Glutamatergic neuron (in vitro differentiated cells): ENCODE data around the gene PKD2L2. TPM values are rescaled to one million over a fixed set of nuclear protein-coding genes. Genes with fewer than 3 reads are reported as not detected.

Experiments
- DNase-seq: peaks from one replicate; pipeline ENCODE4 v3.0.0; 2022
- H3K27ac Mint-ChIP-seq: one replicate; pipeline ENCODE4 v1.8.0; 2020; ENCODE audit warnings: mild to moderate bottlenecking, mixed read lengths, inconsistent platforms; ENCODE audit not compliant: unreplicated experiment
- H3K27me3 Mint-ChIP-seq: one replicate; pipeline ENCODE4 v1.8.0; 2020; ENCODE audit warnings: mild to moderate bottlenecking, moderate library complexity, mixed read lengths, inconsistent platforms; ENCODE audit not compliant: unreplicated experiment
- H3K36me3 Mint-ChIP-seq: one replicate; pipeline ENCODE4 v1.8.0; 2020; ENCODE audit warnings: mild to moderate bottlenecking, mixed read lengths, inconsistent platforms; ENCODE audit not compliant: unreplicated experiment
- H3K4me1 Mint-ChIP-seq: one replicate; pipeline ENCODE4 v1.8.0; 2020; ENCODE audit warnings: mild to moderate bottlenecking, low read depth, mixed read lengths, inconsistent platforms; ENCODE audit not compliant: unreplicated experiment
- H3K4me3 Mint-ChIP-seq: one replicate; pipeline ENCODE4 v1.8.0; 2020; ENCODE audit warnings: mild to moderate bottlenecking, mixed read lengths, inconsistent platforms; ENCODE audit not compliant: unreplicated experiment
- H3K9me3 Mint-ChIP-seq: one replicate; pipeline ENCODE4 v1.8.0; 2020; ENCODE audit warnings: mild to moderate bottlenecking, moderate library complexity, mixed read lengths, inconsistent platforms; ENCODE audit not compliant: unreplicated experiment
- total RNA-seq: library from RNA; stranded (reverse); fragmentation: NEBNext Ultra II Directional; extraction: Animal tissue kit (Norgen Biotek cat#: 25700); gene quantifications from one replicate; pipeline ENCODE4 v1.2.1, GENCODE V29; 2021; ENCODE audit not compliant: unreplicated experiment
- TF ChIP-seq, protein P1 (sequence below): fragments of 200-600 bp; sonication (generic); IDR thresholded peaks from one replicate; pipeline ENCODE4 v1.5.0; 2021; ENCODE audit not compliant: partially characterized antibody, unreplicated experiment

The PKD2L2 gene
- total RNA-seq, 1 donor from 2014 or later = not detected

DNA sequence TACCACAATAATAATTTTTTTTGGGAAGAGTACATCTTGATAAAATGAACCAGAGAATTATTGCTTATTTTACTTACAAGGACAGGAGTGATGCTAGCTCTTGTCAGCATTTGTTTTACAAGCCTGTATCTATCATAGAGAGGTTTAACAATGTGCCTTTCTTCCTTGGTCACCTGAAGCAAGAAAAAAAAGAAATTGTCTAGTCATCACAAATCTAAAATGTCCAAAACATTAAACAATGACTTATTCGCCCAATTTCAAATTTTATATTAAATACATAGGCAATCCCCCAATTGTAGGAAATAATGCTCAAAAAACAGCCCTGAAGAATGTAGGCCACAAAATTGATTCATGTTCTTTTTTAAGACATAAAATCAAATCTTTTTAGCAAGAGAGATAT is 56.6 kb downstream of the PKD2L2 start:
- no peak for DNase-seq
- Mint-ChIP-seq H3K4me1 (no peaks in the 10 kb centered on the region), H3K36me3 (no peaks in the 10 kb centered on the region), H3K27me3 (no peaks in the 10 kb centered on the region), H3K9me3 (peaks cover 1% of the 10 kb centered on the region), H3K27ac (no peak overlapping the region), H3K4me3 (no peak overlapping the region)
- TF ChIP-seq, protein P1, sequence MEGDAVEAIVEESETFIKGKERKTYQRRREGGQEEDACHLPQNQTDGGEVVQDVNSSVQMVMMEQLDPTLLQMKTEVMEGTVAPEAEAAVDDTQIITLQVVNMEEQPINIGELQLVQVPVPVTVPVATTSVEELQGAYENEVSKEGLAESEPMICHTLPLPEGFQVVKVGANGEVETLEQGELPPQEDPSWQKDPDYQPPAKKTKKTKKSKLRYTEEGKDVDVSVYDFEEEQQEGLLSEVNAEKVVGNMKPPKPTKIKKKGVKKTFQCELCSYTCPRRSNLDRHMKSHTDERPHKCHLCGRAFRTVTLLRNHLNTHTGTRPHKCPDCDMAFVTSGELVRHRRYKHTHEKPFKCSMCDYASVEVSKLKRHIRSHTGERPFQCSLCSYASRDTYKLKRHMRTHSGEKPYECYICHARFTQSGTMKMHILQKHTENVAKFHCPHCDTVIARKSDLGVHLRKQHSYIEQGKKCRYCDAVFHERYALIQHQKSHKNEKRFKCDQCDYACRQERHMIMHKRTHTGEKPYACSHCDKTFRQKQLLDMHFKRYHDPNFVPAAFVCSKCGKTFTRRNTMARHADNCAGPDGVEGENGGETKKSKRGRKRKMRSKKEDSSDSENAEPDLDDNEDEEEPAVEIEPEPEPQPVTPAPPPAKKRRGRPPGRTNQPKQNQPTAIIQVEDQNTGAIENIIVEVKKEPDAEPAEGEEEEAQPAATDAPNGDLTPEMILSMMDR = no peak

DNA sequence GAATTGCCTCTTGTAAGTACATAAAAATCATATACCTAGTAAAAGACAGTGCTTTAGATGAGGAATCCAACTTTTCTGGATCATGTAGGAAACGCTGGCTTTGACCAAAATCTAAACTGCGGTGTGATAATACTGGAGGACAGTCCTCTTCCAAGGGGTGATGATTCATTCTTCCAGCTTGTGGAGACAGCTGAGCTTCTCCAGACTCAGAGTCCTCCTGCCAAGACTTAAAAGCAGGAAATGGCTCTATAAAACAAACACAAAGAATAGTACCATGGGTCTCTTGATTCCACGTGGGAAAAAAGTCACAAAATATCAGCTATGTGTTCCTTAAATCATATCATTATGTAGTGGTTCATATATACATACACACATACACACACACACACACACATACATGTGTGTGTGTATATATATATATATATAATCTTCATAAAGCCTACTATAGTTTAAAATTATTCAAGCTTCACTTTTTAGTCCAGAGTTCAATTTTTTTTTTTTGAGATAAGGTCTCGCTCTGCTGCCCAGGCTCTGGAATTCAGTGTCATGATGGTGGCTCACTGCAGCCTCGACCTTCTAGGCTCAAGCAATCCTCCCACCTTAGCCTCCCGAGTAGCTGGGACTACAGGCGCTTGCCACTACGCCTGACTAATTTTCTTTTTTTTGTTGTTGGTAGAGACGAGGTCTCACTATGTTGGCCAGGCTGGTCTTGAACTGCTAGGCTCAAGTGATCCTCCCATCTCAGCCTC is 65.0 kb downstream of the PKD2L2 start:
- Mint-ChIP-seq H3K4me1 (no peaks in the 10 kb centered on the region), H3K36me3 (no peaks in the 10 kb centered on the region), H3K27ac (no peak overlapping the region), H3K9me3 (peaks cover 3% of the 10 kb centered on the region), H3K4me3 (no peak overlapping the region), H3K27me3 (no peaks in the 10 kb centered on the region)
- TF ChIP-seq, protein P1 = no peak
- DNase-seq = no peak

DNA sequence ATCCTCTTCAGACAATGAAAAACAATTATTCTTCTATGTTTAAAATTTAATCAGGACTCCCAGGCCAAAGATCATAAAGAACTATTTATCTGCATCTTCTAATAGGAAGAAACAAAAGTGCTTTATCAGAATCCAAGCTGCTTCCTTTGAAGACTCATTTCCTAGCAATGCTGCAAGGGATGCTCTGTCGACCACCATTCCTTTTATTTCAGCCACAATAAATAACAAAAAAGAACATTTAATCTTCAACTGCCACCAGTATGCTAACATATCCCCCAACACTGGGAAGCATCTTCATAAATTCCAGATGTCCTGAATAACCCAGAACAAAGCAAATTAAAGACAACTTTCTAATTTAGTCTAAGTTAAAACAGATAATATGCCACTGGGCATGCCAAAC is 68.7 kb downstream of the PKD2L2 start:
- Mint-ChIP-seq H3K36me3 (no peaks in the 10 kb centered on the region), H3K4me3 (no peak overlapping the region), H3K4me1 (no peaks in the 10 kb centered on the region), H3K9me3 (peaks cover 1% of the 10 kb centered on the region), H3K27me3 (no peaks in the 10 kb centered on the region), H3K27ac (no peak overlapping the region)
- TF ChIP-seq, protein P1 = no peak
- DNase-seq = no peak

DNA sequence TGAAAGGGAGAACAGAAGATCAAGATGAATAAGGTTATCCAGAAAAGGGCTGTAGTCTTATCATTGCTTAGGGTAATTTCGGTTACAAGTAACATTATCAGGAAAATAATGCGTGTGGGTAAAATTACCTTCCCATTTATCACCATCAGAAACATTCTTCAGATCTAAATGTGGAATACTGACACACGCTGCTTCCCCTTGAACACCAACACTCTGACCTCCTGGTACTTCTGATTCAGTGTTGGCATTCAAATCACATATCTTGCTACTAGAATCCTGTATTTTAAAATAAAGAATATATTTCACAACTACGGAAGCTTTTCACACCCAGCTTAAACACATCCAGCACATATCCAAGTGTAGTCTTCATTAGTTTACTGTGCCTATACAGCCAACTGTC is 70.2 kb downstream of the PKD2L2 start:
- Mint-ChIP-seq H3K36me3 (no peaks in the 10 kb centered on the region), H3K27ac (no peak overlapping the region), H3K4me3 (no peak overlapping the region), H3K4me1 (no peaks in the 10 kb centered on the region), H3K27me3 (no peaks in the 10 kb centered on the region), H3K9me3 (peaks cover 1% of the 10 kb centered on the region)
- TF ChIP-seq, protein P1 = no peak
- no peak for DNase-seq

DNA sequence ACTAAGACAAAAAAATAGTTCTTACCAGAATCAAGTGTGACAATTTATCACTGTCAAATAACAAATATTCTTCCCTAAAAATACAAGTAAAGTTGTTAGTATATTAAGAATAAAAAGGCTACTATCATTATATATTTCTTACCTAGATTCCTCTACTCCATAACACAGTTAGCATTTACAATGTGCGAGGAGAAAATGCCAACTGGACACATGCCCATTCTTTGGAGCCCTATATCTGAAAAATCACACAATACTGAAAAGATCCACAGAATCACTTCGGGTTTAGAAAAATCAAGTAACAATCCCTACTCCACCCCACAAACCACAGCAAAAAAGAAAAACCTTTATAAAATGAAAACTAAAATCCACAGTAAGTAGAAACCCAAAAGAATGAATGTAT is 70.9 kb downstream of the PKD2L2 start:
- no peaks in the 10 kb centered on the region for H3K27me3 Mint-ChIP-seq
- H3K36me3 Mint-ChIP-seq = no peaks in the 10 kb centered on the region
- DNase-seq = no peak
- no peak overlapping the region for H3K4me3 Mint-ChIP-seq
- H3K9me3 Mint-ChIP-seq = peaks cover 1% of the 10 kb centered on the region
- H3K4me1 Mint-ChIP-seq = no peaks in the 10 kb centered on the region
- no peak overlapping the region for H3K27ac Mint-ChIP-seq
- TF ChIP-seq, protein P1 = no peak
